ENCODE data around the gene IGF1R. TPM values are rescaled to one million over a fixed set of nuclear protein-coding genes. Genes with fewer than 3 reads are reported as not detected.
A peak's percentile ranks its signal among the peaks of the same experiment; 100 is the strongest.

Gene IGF1R
- total RNA-seq, 4 donors from 2014 or later: 87.8 to 173 (median 107) TPM

GRCh38 chr15:98713585-98714001 is 65.3 kb downstream of the IGF1R start:
- DNase-seq (ENCODE audit: low spot score in 2 of 2): no peak
- Histone ChIP-seq H3K4me3 (no peak overlapping the region), H3K36me3 (peaks cover 7% of the 10 kb centered on the region), H3K27ac (peak overlapping the region; percentile 69), H3K9me3 (no peaks in the 10 kb centered on the region), H3K4me1 (peaks cover 50% of the 10 kb centered on the region), H3K27me3 (no peaks in the 10 kb centered on the region)
- TF ChIP-seq POLR2AphosphoS5 (IDR thresholded peaks at IDR 0.05): no peak
- no peak for TF ChIP-seq CTCF (IDR thresholded peaks at IDR 0.05)
- no peak for TF ChIP-seq EP300 (IDR thresholded peaks at IDR 0.05)
- TF ChIP-seq POLR2A (IDR thresholded peaks at IDR 0.05): no peak
- WGBS: 35% methylated on average over 3 of the region's 3 CpGs

- Histone ChIP-seq H3K27ac (peak overlapping the region; percentile 69), H3K27me3 (no peaks in the 10 kb centered on the region), H3K9me3 (no peaks in the 10 kb centered on the region), H3K4me3 (no peak overlapping the region), H3K4me1 (peaks cover 60% of the 10 kb centered on the region), H3K36me3 (peaks cover 7% of the 10 kb centered on the region)
- 63% methylated on average over 7 of the region's 7 CpGs for WGBS
- no peak for DNase-seq (ENCODE audit: low spot score in 2 of 2)
- TF ChIP-seq EP300 (IDR thresholded peaks at IDR 0.05) (no peak), CTCF (IDR thresholded peaks at IDR 0.05) (no peak), POLR2AphosphoS5 (IDR thresholded peaks at IDR 0.05) (no peak), POLR2A (IDR thresholded peaks at IDR 0.05) (no peak)
These were observed 66.6 kb downstream of the IGF1R start for GRCh38 chr15:98714922-98715321.

- peak overlapping the region; percentile 69 for H3K27ac ChIP-seq
- TF ChIP-seq EP300 (IDR thresholded peaks at IDR 0.05) (no peak), POLR2A (IDR thresholded peaks at IDR 0.05) (no peak), CTCF (IDR thresholded peaks at IDR 0.05) (no peak), POLR2AphosphoS5 (IDR thresholded peaks at IDR 0.05) (no peak)
- WGBS: 74% methylated on average over 7 of the region's 7 CpGs
- peaks cover 60% of the 10 kb centered on the region for H3K4me1 ChIP-seq
- H3K36me3 ChIP-seq: peaks cover 7% of the 10 kb centered on the region
- H3K9me3 ChIP-seq: no peaks in the 10 kb centered on the region
- no peak for DNase-seq (ENCODE audit: low spot score in 2 of 2)
- H3K27me3 ChIP-seq: no peaks in the 10 kb centered on the region
- H3K4me3 ChIP-seq: no peak overlapping the region
These were observed 67.1 kb downstream of the IGF1R start for GRCh38 chr15:98715401-98715800.

- no peak overlapping the region for H3K4me3 ChIP-seq
- 75% methylated on average over 9 of the region's 9 CpGs for WGBS
- peak overlapping the region; percentile 69 for H3K27ac ChIP-seq
- DNase-seq (ENCODE audit: low spot score in 2 of 2): no peak
- peaks cover 4% of the 10 kb centered on the region for H3K36me3 ChIP-seq
- no peaks in the 10 kb centered on the region for H3K9me3 ChIP-seq
- H3K4me1 ChIP-seq: peaks cover 60% of the 10 kb centered on the region
- TF ChIP-seq POLR2AphosphoS5 (IDR thresholded peaks at IDR 0.05): no peak
- TF ChIP-seq EP300 (IDR thresholded peaks at IDR 0.05): no peak
- no peak for TF ChIP-seq POLR2A (IDR thresholded peaks at IDR 0.05)
- TF ChIP-seq CTCF (IDR thresholded peaks at IDR 0.05): no peak
- no peaks in the 10 kb centered on the region for H3K27me3 ChIP-seq
These were observed 67.6 kb downstream of the IGF1R start for GRCh38 chr15:98715890-98716443.

- WGBS: 96% methylated on average over 5 of the region's 5 CpGs
- TF ChIP-seq EP300 (IDR thresholded peaks at IDR 0.05) (no peak), POLR2A (IDR thresholded peaks at IDR 0.05) (no peak), POLR2AphosphoS5 (IDR thresholded peaks at IDR 0.05) (no peak), CTCF (IDR thresholded peaks at IDR 0.05) (no peak)
- peaks cover 60% of the 10 kb centered on the region for H3K4me1 ChIP-seq
- H3K27ac ChIP-seq: no peak overlapping the region
- H3K9me3 ChIP-seq: no peaks in the 10 kb centered on the region
- no peaks in the 10 kb centered on the region for H3K27me3 ChIP-seq
- no peaks in the 10 kb centered on the region for H3K36me3 ChIP-seq
- no peak for DNase-seq (ENCODE audit: low spot score in 2 of 2)
- H3K4me3 ChIP-seq: no peak overlapping the region
These were observed 69.0 kb downstream of the IGF1R start for GRCh38 chr15:98717371-98717770.

Measured in suprapubic skin (tissue), 4 donors.